Spinal cord (tissue), 10 donors: ENCODE measurements around the gene WNT11. TPM values are rescaled to one million over a fixed set of nuclear protein-coding genes. Genes with fewer than 3 reads are reported as not detected.

Source experiments
- DNase-seq, 6 donors: peaks; one replicate each; pipeline versions ENCODE4 v3.0.0 to v3.0.0-alpha.2; 2013 to 2015; ENCODE audit warnings: low spot score in 6 of 6, low read depth in 4 of 6
- H3K27ac ChIP-seq: one replicate; pipeline ENCODE4 v1.5.1; 2013; ENCODE audit warnings: low read depth, low read length, control low read depth
- H3K27me3 ChIP-seq: one replicate; pipeline ENCODE4 v1.6.1; 2013; ENCODE audit warnings: low read length; ENCODE audit not compliant: control insufficient read depth, insufficient read depth
- H3K36me3 ChIP-seq: one replicate; pipeline ENCODE4 v1.6.1; 2013; ENCODE audit warnings: low read length; ENCODE audit not compliant: control insufficient read depth, insufficient read depth
- H3K4me1 ChIP-seq: one replicate; pipeline ENCODE4 v1.6.1; 2013; ENCODE audit warnings: low read length; ENCODE audit not compliant: control insufficient read depth, insufficient read depth
- H3K4me3 ChIP-seq: one replicate; pipeline ENCODE4 v1.5.1; 2013; ENCODE audit warnings: low read depth, low read length, control low read depth
- H3K9me3 ChIP-seq: one replicate; pipeline ENCODE4 v1.6.1; 2013; ENCODE audit warnings: low read length; ENCODE audit not compliant: control insufficient read depth, insufficient read depth
- WGBS: methylation state at CpG from one replicate; pipeline ENCODE4 v1.1.5; 2013; ENCODE audit warnings: missing lambda C conversion rate; ENCODE audit not compliant: insufficient coverage; 5-methylcytosine and 5-hydroxymethylcytosine counted together
- polyA plus RNA-seq, 2 donors: library from polyadenylated mRNA; unstranded; fragments of 120-200 nt; gene quantifications; one replicate each; pipeline ENCODE4 v1.2.1, GENCODE V29; 2013; ENCODE audit not compliant: insufficient read length in 2 of 2
- total RNA-seq, 2 donors: library from RNA; depleted of rRNA in 1 of 2; stranded (reverse); fragments of 120-200 nt in 1 of 2; fragments of >200 nt in 1 of 2; gene quantifications; one replicate each; pipeline versions ENCODE4 v1.2.3 to v1.2.4, GENCODE V29; 2013 to 2014
- donor health status: healthy.

The WNT11 gene
- total and polyA plus RNA-seq, 4 donors, result 1.9 to 6.0 (median 2.4) TPM

DNA sequence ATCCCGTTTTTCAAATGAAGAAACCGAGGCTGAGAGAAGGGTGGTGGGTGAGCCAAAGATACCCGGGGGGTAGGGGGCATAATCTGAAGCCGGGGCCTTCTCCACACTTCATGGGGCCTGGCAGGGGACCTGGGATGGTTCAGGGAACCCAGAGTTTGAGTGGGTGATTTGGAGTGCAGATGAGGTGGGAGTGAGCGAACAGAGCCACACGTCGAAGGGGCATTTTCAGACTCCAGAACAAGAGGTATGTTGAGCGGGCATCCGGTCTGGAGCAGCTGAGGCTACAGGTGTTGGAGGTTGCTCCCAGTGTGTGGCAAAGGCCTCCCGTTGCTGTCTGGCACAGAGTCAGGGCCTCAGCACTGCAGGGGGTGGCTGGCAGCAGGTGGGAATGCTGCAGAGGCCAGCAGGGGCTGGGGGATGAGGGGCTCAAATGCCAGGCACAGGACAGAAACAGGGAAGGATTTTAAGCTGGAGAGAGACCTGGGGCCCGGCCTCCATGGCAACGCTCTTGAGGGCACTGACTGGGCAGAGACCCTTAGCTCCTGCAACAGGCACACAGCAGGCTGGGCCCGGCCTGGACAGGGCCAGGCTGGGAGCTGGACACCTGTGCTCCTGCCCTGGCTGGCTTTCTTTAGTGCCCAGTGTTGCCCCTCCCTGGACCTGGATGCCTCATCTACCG, 46.2 kb downstream of the WNT11 start:
- Histone ChIP-seq H3K4me3 (no peak overlapping the region), H3K36me3 (no peaks in the 10 kb centered on the region), H3K9me3 (no peaks in the 10 kb centered on the region), H3K27me3 (peaks cover 2% of the 10 kb centered on the region), H3K4me1 (peaks cover 39% of the 10 kb centered on the region), H3K27ac (no peak overlapping the region)
- WGBS, result 74% methylated on average over 12 of the region's 14 CpGs
- DNase-seq, result no peak

- Histone ChIP-seq H3K36me3 (no peaks in the 10 kb centered on the region), H3K27me3 (peaks cover 2% of the 10 kb centered on the region), H3K4me3 (no peak overlapping the region), H3K9me3 (no peaks in the 10 kb centered on the region), H3K4me1 (peaks cover 40% of the 10 kb centered on the region), H3K27ac (no peak overlapping the region)
- WGBS, result 80% methylated on average over 14 of the region's 14 CpGs
- DNase-seq, result no peak
Observed at GRCh38 chr11:76159303-76159937, 46.9 kb downstream of the WNT11 start.

- Histone ChIP-seq H3K9me3 (no peaks in the 10 kb centered on the region), H3K36me3 (no peaks in the 10 kb centered on the region), H3K4me3 (no peak overlapping the region), H3K27ac (no peak overlapping the region), H3K4me1 (peaks cover 46% of the 10 kb centered on the region), H3K27me3 (peaks cover 2% of the 10 kb centered on the region)
- DNase-seq, result no peak
- WGBS, result 92% methylated on average over 22 of the region's 24 CpGs
Observed at GRCh38 chr11:76158394-76159302, 47.7 kb downstream of the WNT11 start.

GRCh38 chr11:76157891-76158290, 48.4 kb downstream of the WNT11 start:
- H3K27me3 ChIP-seq, result peaks cover 2% of the 10 kb centered on the region
- H3K9me3 ChIP-seq, result no peaks in the 10 kb centered on the region
- WGBS, result 77% methylated on average over 5 of the region's 7 CpGs
- DNase-seq, result no peak
- peaks cover 54% of the 10 kb centered on the region for H3K4me1 ChIP-seq
- no peak overlapping the region for H3K4me3 ChIP-seq
- H3K27ac ChIP-seq, result no peak overlapping the region
- H3K36me3 ChIP-seq, result no peaks in the 10 kb centered on the region

DNA sequence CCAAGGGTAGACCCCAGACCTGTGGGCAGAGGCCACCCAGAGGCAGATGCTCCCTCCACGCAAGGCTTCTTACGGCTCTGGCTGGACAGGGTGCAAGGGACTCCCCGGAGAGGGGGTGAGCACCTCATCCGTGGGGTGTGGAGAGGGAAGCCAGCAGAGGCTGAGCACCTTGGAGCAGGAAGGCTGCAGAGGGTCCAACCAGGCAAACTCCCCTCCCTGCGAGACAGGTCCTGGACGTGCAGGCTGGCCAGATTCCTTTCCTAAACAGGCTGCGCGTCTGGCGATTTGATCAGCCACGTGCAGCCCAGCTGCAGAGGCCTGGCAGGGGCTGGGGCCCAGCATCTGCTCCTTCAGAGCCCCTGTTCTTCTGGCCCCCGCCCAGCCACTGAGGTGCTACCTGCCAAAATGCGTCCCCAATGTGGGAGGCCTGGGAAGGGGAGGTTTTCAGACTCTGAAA, 49.3 kb downstream of the WNT11 start:
- Histone ChIP-seq H3K4me3 (no peak overlapping the region), H3K36me3 (no peaks in the 10 kb centered on the region), H3K27me3 (peaks cover 4% of the 10 kb centered on the region), H3K27ac (no peak overlapping the region), H3K4me1 (peaks cover 63% of the 10 kb centered on the region), H3K9me3 (no peaks in the 10 kb centered on the region)
- 67% methylated on average over 12 of the region's 12 CpGs for WGBS
- DNase-seq, result no peak

DNA sequence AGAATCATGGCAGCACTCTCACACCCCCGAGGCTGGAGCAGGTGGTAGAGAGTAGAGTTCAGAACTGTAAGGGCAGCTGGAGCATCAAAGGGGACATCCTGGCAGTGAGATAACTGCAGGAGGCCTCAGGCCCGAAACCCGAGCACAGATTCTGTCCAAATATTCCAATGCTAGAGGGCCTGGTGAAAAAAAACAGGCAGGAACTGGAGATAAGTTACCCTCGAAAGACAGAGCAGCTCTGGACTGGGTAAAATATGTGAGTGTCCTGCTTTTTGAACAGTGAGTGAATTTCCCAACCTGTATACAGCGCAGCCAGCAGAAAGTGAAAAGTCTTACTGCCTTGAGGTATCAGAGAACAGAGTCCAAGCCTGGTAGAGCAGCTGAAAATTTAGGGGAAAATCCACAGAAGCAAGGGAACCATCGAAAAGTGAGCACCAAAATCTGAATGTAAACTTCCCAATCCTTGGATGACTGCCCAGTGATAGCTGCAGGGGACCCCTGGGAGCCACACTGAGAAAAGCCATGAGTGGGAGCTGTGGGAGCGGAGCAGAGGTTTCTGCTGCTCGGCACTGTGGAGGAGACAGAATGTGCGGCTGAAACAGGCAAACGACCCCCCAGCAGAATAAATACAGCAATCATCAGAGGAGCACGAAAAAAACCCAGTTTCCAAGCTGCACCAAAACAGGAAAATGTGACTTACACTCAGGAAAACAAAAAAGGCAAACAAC, 50.6 kb downstream of the WNT11 start:
- DNase-seq, result peak in 1 of 6 donors; percentile 58
- Histone ChIP-seq H3K4me1 (peaks cover 51% of the 10 kb centered on the region), H3K36me3 (no peaks in the 10 kb centered on the region), H3K4me3 (no peak overlapping the region), H3K27ac (no peak overlapping the region), H3K27me3 (peaks cover 2% of the 10 kb centered on the region), H3K9me3 (no peaks in the 10 kb centered on the region)
- 69% methylated on average over 7 of the region's 11 CpGs for WGBS

DNA sequence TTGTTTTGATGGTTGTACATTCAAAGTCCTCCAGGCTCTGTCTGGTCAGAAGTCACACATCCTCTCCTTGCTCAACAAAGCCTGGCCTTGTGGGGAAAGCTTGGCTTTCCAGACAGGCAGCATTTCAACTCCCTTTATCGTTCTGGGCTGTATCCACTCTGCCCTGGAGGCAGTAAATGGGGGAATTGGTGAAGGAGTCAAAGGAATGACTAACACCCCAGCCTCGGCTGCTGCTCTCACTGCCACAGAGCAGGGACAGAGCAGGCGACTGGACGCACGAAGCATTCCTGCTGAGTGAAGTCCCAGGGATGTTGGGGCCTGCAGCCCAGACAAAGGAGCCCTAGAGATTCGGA, 52.8 kb downstream of the WNT11 start:
- Histone ChIP-seq H3K27me3 (peaks cover 2% of the 10 kb centered on the region), H3K4me1 (peaks cover 36% of the 10 kb centered on the region), H3K9me3 (no peaks in the 10 kb centered on the region), H3K4me3 (no peak overlapping the region), H3K27ac (no peak overlapping the region), H3K36me3 (no peaks in the 10 kb centered on the region)
- DNase-seq, result no peak
- WGBS, result 67% methylated on average over 5 of the region's 6 CpGs

GRCh38 chr11:76152741-76153570, 53.3 kb downstream of the WNT11 start:
- Histone ChIP-seq H3K36me3 (no peaks in the 10 kb centered on the region), H3K27me3 (peaks cover 2% of the 10 kb centered on the region), H3K27ac (no peak overlapping the region), H3K4me3 (no peak overlapping the region), H3K4me1 (peaks cover 36% of the 10 kb centered on the region), H3K9me3 (no peaks in the 10 kb centered on the region)
- DNase-seq, result no peak
- WGBS, result 76% methylated on average over 10 of the region's 13 CpGs
